Esophagus muscularis mucosa (tissue), 4 donors: Measurements from ENCODE around the gene ZNF202.

Experiments
- EP300 ChIP-seq: sonication (generic); formaldehyde crosslinking; IDR thresholded peaks from one replicate; pipeline ENCODE4 v1.6.1; 2017; ENCODE audit warnings: antibody characterized with exemption
- POLR2AphosphoS5 ChIP-seq, 2 donors: sonication (generic); formaldehyde crosslinking; IDR thresholded peaks; one replicate each; pipeline ENCODE4 v1.6.1; 2017; ENCODE audit warnings: antibody characterized with exemption in 2 of 2
- TF ChIP-seq, protein P1 (sequence below), 3 experiments: fragments of 200-600 bp in 2 of 3; fragments of 450-650 bp in 1 of 3; sonication (generic) in 2 of 3; IDR thresholded peaks; one replicate each; pipeline ENCODE4 v1.5.1; 2017 to 2019; ENCODE audit warnings: antibody characterized with exemption in 3 of 3, mild to moderate bottlenecking in 2 of 3, moderate library complexity in 1 of 3

DNA sequence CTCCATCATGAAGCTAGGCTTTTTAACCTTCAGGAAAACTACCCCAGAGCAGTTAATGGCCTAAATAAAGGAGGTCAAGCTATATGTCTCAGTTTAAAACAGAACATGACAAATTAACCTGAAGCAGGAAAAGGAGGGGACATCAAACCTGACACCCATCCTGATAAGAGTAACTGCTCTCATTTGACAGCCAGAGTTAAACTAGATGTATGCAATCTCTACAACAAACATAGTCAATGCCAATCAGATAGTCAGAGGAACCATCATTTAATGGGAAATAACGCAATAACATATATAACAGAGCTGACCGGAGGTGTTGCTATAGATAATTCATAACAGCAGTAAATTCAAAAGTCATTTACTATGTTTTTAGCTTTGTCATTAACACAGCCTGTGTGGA is 3.1 kb downstream of the ZNF202 start:
- TF ChIP-seq, protein P1, sequence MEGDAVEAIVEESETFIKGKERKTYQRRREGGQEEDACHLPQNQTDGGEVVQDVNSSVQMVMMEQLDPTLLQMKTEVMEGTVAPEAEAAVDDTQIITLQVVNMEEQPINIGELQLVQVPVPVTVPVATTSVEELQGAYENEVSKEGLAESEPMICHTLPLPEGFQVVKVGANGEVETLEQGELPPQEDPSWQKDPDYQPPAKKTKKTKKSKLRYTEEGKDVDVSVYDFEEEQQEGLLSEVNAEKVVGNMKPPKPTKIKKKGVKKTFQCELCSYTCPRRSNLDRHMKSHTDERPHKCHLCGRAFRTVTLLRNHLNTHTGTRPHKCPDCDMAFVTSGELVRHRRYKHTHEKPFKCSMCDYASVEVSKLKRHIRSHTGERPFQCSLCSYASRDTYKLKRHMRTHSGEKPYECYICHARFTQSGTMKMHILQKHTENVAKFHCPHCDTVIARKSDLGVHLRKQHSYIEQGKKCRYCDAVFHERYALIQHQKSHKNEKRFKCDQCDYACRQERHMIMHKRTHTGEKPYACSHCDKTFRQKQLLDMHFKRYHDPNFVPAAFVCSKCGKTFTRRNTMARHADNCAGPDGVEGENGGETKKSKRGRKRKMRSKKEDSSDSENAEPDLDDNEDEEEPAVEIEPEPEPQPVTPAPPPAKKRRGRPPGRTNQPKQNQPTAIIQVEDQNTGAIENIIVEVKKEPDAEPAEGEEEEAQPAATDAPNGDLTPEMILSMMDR (IDR thresholded peaks at IDR 0.05): no peak
- TF ChIP-seq EP300: no peak
- TF ChIP-seq POLR2AphosphoS5 (IDR thresholded peaks at IDR 0.05): no peak
